B cell (primary cell): ENCODE data around the gene MTMR10. TPM values are rescaled to one million over a fixed set of nuclear protein-coding genes. Genes with fewer than 3 reads are reported as not detected.

Experiments
- ATAC-seq: fragments of 200-7000 bp; cut with Tn5 transposase; one replicate; pipeline ENCODE4 v1.10.0; 2021; ENCODE audit warnings: low read depth, mild to moderate bottlenecking, moderate number of reproducible peaks, moderate library complexity
- CTCF ChIA-PET: fragments of 350-600 bp; sonication (Branson Sonifier 250); formaldehyde crosslinking; loops from one replicate; lab custom pipeline; 2021; ENCODE audit warnings: antibody characterized with exemption, inconsistent platforms; lab: Charles Lee
- POLR2A ChIA-PET: fragments of 350-600 bp; sonication (Branson Sonifier 250); formaldehyde crosslinking; loops from one replicate; lab custom pipeline; 2021; ENCODE audit warnings: antibody characterized with exemption; lab: Charles Lee
- DNase-seq: peaks from one replicate; pipeline ENCODE4 v3.0.0; 2013
- H2AFZ ChIP-seq: 2 replicates; pipeline ENCODE4 v1.6.1; 2012; ENCODE audit warnings: mild to moderate bottlenecking, low read depth, low read length; ENCODE audit not compliant: insufficient read depth, poor library complexity, severe bottlenecking
- H3K27ac ChIP-seq, 2 donors: 1 replicate in 1 of 2; 2 replicates in 1 of 2; pipeline ENCODE4 v1.5.1; 2012 to 2013; ENCODE audit warnings: low read length in 2 of 2, mild to moderate bottlenecking in 2 of 2, moderate library complexity in 1 of 2
- H3K27me3 ChIP-seq, 4 experiments: fragments of 200-600 bp in 1 of 4; sonication (generic) in 1 of 4; replicated peaks in 1 of 4; 1 replicate in 2 of 4; 2 replicates in 2 of 4; pipeline versions ENCODE4 v1.6.1 to v1.7.0; 2013 to 2016; ENCODE audit warnings: low read length in 3 of 4, mild to moderate bottlenecking in 2 of 4, mixed read lengths in 1 of 4, moderate library complexity in 1 of 4; ENCODE audit not compliant: insufficient read depth in 4 of 4, control insufficient read depth in 3 of 4; ENCODE audit errors: control extremely low read depth in 1 of 4
- H3K36me3 ChIP-seq, 2 experiments: replicated peaks in 1 of 2; 1 replicate in 1 of 2; 2 replicates in 1 of 2; pipeline versions ENCODE4 v1.6.1 to v1.7.1; 2013; ENCODE audit warnings: low read length in 1 of 2; ENCODE audit not compliant: insufficient read depth in 2 of 2, control insufficient read depth in 1 of 2; ENCODE audit errors: control extremely low read depth in 1 of 2, extremely low read depth in 1 of 2
- H3K4me1 ChIP-seq, 2 donors: fragments of 200-600 bp in 1 of 2; sonication (generic) in 1 of 2; 1 replicate in 1 of 2; 2 replicates in 1 of 2; pipeline versions ENCODE4 v1.5.1 to v1.6.1; 2013 to 2017; ENCODE audit warnings: low read length in 2 of 2; ENCODE audit not compliant: control insufficient read depth in 2 of 2, insufficient read depth in 2 of 2
- H3K4me2 ChIP-seq: replicated peaks from 2 replicates; pipeline ENCODE3; 2012; ENCODE audit warnings: mild to moderate bottlenecking, low read depth, low read length; ENCODE audit not compliant: poor library complexity, severe bottlenecking
- H3K4me3 ChIP-seq, 5 experiments: fragments of 200-600 bp in 1 of 5; sonication (generic) in 1 of 5; 1 replicate in 3 of 5; 2 replicates in 2 of 5; pipeline versions ENCODE4 v1.5.1 to v1.7.0; 2011 to 2016; ENCODE audit warnings: low read length in 4 of 5, mild to moderate bottlenecking in 4 of 5, low read depth in 2 of 5, control low read depth in 1 of 5, moderate library complexity in 1 of 5; ENCODE audit not compliant: insufficient read depth in 1 of 5; ENCODE audit errors: control extremely low read depth in 1 of 5, extremely low read depth in 1 of 5
- H3K79me2 ChIP-seq: fragments of 200-600 bp; sonication (generic); one replicate; pipeline ENCODE4 v1.6.0; 2016; ENCODE audit warnings: low read length; ENCODE audit not compliant: control insufficient read depth, insufficient read depth
- H3K9ac ChIP-seq: fragments of 200-600 bp; sonication (generic); 2 replicates; pipeline ENCODE4 v1.6.1; 2017; ENCODE audit warnings: mild to moderate bottlenecking, low read length, moderate library complexity
- H3K9me3 ChIP-seq, 3 donors: one replicate each; pipeline versions ENCODE4 v1.6.1 to v1.7.1; 2013; ENCODE audit warnings: low read length in 2 of 3; ENCODE audit not compliant: control insufficient read depth in 2 of 3, insufficient read depth in 1 of 3; ENCODE audit errors: control extremely low read depth in 1 of 3
- H4K20me1 ChIP-seq: 2 replicates; pipeline ENCODE4 v1.6.0; 2012; ENCODE audit warnings: mild to moderate bottlenecking, low read length; ENCODE audit not compliant: insufficient read depth, control insufficient read depth, poor library complexity, severe bottlenecking
- H3K27ac Mint-ChIP-seq: one replicate; pipeline ENCODE4 v1.8.0; 2021; ENCODE audit warnings: mixed read lengths
- H3K27me3 Mint-ChIP-seq: one replicate; pipeline ENCODE4 v1.8.0; 2021; ENCODE audit warnings: mixed read lengths
- H3K4me1 Mint-ChIP-seq: one replicate; pipeline ENCODE4 v1.8.0; 2021; ENCODE audit warnings: mixed read lengths
- H3K4me3 Mint-ChIP-seq: one replicate; pipeline ENCODE4 v1.8.0; 2021; ENCODE audit warnings: mixed read lengths
- H3K9me3 Mint-ChIP-seq: one replicate; pipeline ENCODE4 v1.8.0; 2022; ENCODE audit warnings: mixed read lengths; ENCODE audit not compliant: insufficient read depth
- CTCF ChIP-seq: fragments of 200-600 bp; IDR thresholded peaks from one replicate; pipeline ENCODE4 v1.8.0; 2022; ENCODE audit warnings: antibody characterized with exemption, mild to moderate bottlenecking
- EZH2 ChIP-seq: IDR thresholded peaks from 2 replicates; pipeline ENCODE4 v1.6.1; 2012; ENCODE audit warnings: borderline replicate concordance, low read depth, mild to moderate bottlenecking, moderate library complexity, low read length; ENCODE audit not compliant: insufficient read depth, poor library complexity, severe bottlenecking
- WGBS: methylation state at CpG from one replicate; pipeline ENCODE4 v1.1.5; 2013; ENCODE audit warnings: missing lambda C conversion rate; ENCODE audit not compliant: insufficient coverage; 5-methylcytosine and 5-hydroxymethylcytosine counted together
- intact Hi-C: fragments of 100-400 bp; cut with micrococcal nuclease; formaldehyde crosslinking; loops from one replicate; pipeline ENCODE4 v1.10.0; 2022
- polyA plus RNA-seq: library from polyadenylated mRNA; depleted of rRNA; stranded (reverse); fragments of >200 nt; gene quantifications from 2 replicates; pipeline ENCODE4 v1.2.3, GENCODE V29; 2012
- total RNA-seq, 2 donors: library from RNA; stranded (reverse); fragments of 120-200 nt in 1 of 2; gene quantifications; 1 replicate in 1 of 2; 2 replicates in 1 of 2; pipeline versions ENCODE4 v1.2.3 to v1.2.4, GENCODE V29; 2013 to 2022

The MTMR10 gene
- total and polyA plus RNA-seq, 2 donors (not counting 1 experiment from before 2014, with no cell fraction given): 27.9 to 50.2 TPM

- Mint-ChIP-seq H3K4me1 (peaks cover 5% of the 10 kb centered on the region), H3K27ac (no peak overlapping the region), H3K9me3 (no peaks in the 10 kb centered on the region), H3K4me3 (no peak overlapping the region), H3K27me3 (no peaks in the 10 kb centered on the region)
- no peak overlapping the region for H3K9ac ChIP-seq
- ATAC-seq (no peak), DNase-seq (no peak)
- intact Hi-C loops: no loop called here
- H3K4me2 ChIP-seq: no peak overlapping the region
- no peak for TF ChIP-seq EZH2
- TF ChIP-seq CTCF: no peak
- POLR2A ChIA-PET: interaction anchor here (0.9 kb wide), 1 partner anchor 316 kb away, joined by 3 read pairs; no protein-coding TSS in a partner anchor
- 96% methylated on average over 6 of the region's 12 CpGs for WGBS
- H3K27me3 ChIP-seq: no peaks in the 10 kb centered on the region
- H3K4me3 ChIP-seq: no peak overlapping the region
- H3K9me3 ChIP-seq: no peaks in the 10 kb centered on the region
- no peak overlapping the region for H2AFZ ChIP-seq
- H3K4me1 ChIP-seq: no peaks in the 10 kb centered on the region
- CTCF ChIA-PET: interaction anchor here (0.7 to 4.3 kb wide), 2 partner anchors 77 to 233 kb away, joined by 3 to 49 read pairs; no protein-coding TSS in a partner anchor
- H4K20me1 ChIP-seq: no peaks in the 10 kb centered on the region
- no peak overlapping the region for H3K27ac ChIP-seq
- H3K36me3 ChIP-seq: no peaks in the 10 kb centered on the region
- H3K79me2 ChIP-seq: no peaks in the 10 kb centered on the region
Measured at GRCh38 chr15:30896211-30896606, 95.2 kb downstream of the MTMR10 start.

GRCh38 chr15:30895461-30896210 lies 95.8 kb downstream of the MTMR10 start:
- DNase-seq: no peak
- Histone ChIP-seq H3K79me2 (no peaks in the 10 kb centered on the region), H3K4me1 (no peaks in the 10 kb centered on the region), H3K4me2 (no peak overlapping the region), H3K4me3 (no peak overlapping the region), H2AFZ (no peak overlapping the region), H3K27ac (no peak overlapping the region), H3K9ac (no peak overlapping the region), H3K9me3 (no peaks in the 10 kb centered on the region), H4K20me1 (no peaks in the 10 kb centered on the region), H3K36me3 (no peaks in the 10 kb centered on the region), H3K27me3 (no peaks in the 10 kb centered on the region)
- no peaks in the 10 kb centered on the region for H3K27me3 Mint-ChIP-seq
- intact Hi-C loops: no loop called here
- no peak for TF ChIP-seq CTCF
- TF ChIP-seq EZH2: no peak
- WGBS: 93% methylated on average over 29 of the region's 33 CpGs
- no peak for ATAC-seq
- H3K4me3 Mint-ChIP-seq: no peak overlapping the region
- POLR2A ChIA-PET: interaction anchor here (0.9 kb wide), 1 partner anchor 317 kb away, joined by 3 read pairs; no protein-coding TSS in a partner anchor
- H3K4me1 Mint-ChIP-seq: peaks cover 5% of the 10 kb centered on the region
- H3K27ac Mint-ChIP-seq: no peak overlapping the region
- CTCF ChIA-PET: interaction anchor here (0.7 to 4.3 kb wide), 5 partner anchors 78 to 594 kb away, joined by 3 to 49 read pairs (median 4); no protein-coding TSS in a partner anchor
- no peaks in the 10 kb centered on the region for H3K9me3 Mint-ChIP-seq
